ENCODE measurements around the gene CBR3.

CBR3 gene

DNA sequence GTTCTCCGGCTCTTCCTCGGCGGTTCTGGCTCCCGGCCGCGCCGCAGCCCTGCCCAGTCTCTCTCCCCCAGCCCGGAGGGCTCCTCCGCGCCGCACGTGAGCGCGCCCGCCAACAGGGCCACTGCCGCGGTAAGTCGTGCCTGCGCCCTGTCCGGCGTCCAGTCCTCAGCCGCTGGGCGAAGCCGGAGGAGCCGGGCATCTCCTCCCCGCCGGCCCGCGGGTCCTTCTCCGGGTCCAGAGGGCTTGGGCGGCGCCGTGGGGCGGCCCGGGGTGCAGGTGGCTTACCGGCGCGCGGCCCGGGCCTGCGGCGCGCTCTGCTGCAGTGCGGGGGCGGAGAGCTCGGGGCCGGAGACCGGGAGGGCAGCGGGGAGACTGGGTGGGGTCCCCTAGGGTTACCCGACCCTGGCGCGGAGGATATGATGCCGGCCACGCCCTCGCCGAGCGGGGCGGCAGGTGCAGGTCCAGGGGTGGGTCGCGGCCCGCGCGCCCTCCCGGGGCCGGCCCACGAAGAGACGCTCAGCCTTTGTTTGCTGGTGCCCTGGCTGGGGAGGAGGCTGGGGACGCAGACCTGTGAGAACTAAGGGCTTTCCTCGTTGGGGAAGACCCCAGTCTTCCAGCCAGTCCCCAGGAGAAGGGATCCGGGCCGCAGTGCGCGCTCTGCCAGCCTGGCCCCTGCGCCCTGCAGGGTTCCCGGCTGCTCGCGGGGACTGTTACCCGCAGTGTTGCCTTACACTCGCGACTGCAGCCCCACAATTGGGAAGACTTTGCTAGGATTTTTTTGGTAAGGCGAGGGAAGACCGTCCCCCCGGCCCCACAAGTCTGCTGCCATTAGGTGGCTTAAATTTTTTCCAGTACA, 22.2 kb downstream of the CBR3 start, which contains the start of gene DOP1B:
DOP1B (plus strand) TSS at position 10 of the 856 bp plus-strand sequence. CDS start 7,910 bp downstream, outside the sequence.
- no peaks in the 10 kb centered on the region for H3K9me3 ChIP-seq (ENCODE audit: control insufficient read depth in 1 of 2, low read length in 2 of 2)
- H3K4me1 ChIP-seq (ENCODE audit: control insufficient read depth in 1 of 2, insufficient read depth in 2 of 2, low read length in 2 of 2), result peaks cover 0 to 12% of the 10 kb centered on the region in 2 donors
- H3K27me3 ChIP-seq (ENCODE audit: low read depth, low read length), result no peaks in the 10 kb centered on the region
- H3K4me3 ChIP-seq (ENCODE audit: low read depth in 1 of 2, low read length in 2 of 2), result peak within 1 kb of the TSS; percentile 64 to 95
- H3K27ac ChIP-seq (ENCODE audit: low read length), result peak within 1 kb of the TSS; percentile 45
- H3K36me3 ChIP-seq (ENCODE audit: control insufficient read depth in 1 of 2, insufficient read depth in 2 of 2, low read length in 2 of 2), result no peaks in the 10 kb centered on the region

DNA sequence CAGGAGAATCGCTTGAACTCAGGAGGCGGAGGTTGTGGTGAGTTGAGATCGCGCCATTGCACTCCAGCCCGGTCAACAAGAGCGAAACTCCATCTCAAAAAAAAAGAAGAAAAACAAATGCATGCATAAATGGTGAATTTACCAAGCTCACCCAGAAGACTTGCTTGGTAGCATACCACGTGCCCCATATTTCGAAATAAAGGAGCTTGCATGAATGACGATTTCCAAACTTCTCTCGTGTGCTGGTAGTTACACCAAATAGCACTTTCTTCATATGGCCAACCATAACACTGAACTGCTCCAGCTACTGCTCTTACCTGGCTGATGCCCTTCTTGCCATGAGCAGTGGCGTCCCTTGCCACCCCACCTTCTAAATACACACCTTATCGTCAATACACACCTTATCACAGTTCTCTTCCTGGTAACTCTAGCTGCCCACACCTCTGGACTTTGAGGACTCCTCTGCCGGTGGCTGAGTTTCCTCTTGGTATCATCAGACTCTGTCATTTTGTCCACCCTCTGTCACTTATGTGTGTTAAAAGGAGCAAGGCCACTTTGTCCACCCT, 24.6 kb downstream of the CBR3 start:
- Histone ChIP-seq H3K27me3 (ENCODE audit: low read depth, low read length) (no peaks in the 10 kb centered on the region), H3K4me3 (ENCODE audit: low read depth in 1 of 2, low read length in 2 of 2) (no peak overlapping the region), H3K27ac (ENCODE audit: low read length) (no peak overlapping the region), H3K4me1 (ENCODE audit: control insufficient read depth in 1 of 2, insufficient read depth in 2 of 2, low read length in 2 of 2) (peaks cover 0 to 17% of the 10 kb centered on the region in 2 donors), H3K36me3 (ENCODE audit: control insufficient read depth in 1 of 2, insufficient read depth in 2 of 2, low read length in 2 of 2) (no peaks in the 10 kb centered on the region), H3K9me3 (ENCODE audit: control insufficient read depth in 1 of 2, low read length in 2 of 2) (no peaks in the 10 kb centered on the region)

DNA sequence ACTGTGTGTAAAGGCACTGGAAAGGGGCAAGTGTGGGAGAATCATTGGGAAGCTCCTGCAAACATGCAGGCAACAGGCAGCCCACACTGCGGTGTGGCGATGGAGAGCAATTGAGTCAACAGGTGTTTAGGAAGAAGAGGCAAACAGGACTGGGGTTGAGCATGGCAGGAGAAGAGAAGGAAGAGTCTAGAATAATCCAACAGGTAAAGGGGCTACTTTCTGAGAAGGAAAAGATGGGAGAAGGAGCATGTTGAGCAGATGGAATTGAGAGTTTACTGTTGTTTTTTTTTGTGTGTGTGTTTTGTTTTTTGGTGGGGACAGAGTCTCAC, 25.9 kb downstream of the CBR3 start:
- H3K4me1 ChIP-seq (ENCODE audit: control insufficient read depth in 1 of 2, insufficient read depth in 2 of 2, low read length in 2 of 2), result peaks cover 0 to 8% of the 10 kb centered on the region in 2 donors
- H3K36me3 ChIP-seq (ENCODE audit: control insufficient read depth in 1 of 2, insufficient read depth in 2 of 2, low read length in 2 of 2), result no peaks in the 10 kb centered on the region
- no peaks in the 10 kb centered on the region for H3K27me3 ChIP-seq (ENCODE audit: low read depth, low read length)
- H3K27ac ChIP-seq (ENCODE audit: low read length), result no peak overlapping the region
- no peaks in the 10 kb centered on the region for H3K9me3 ChIP-seq (ENCODE audit: control insufficient read depth in 1 of 2, low read length in 2 of 2)
- no peak overlapping the region for H3K4me3 ChIP-seq (ENCODE audit: low read depth in 1 of 2, low read length in 2 of 2)

DNA sequence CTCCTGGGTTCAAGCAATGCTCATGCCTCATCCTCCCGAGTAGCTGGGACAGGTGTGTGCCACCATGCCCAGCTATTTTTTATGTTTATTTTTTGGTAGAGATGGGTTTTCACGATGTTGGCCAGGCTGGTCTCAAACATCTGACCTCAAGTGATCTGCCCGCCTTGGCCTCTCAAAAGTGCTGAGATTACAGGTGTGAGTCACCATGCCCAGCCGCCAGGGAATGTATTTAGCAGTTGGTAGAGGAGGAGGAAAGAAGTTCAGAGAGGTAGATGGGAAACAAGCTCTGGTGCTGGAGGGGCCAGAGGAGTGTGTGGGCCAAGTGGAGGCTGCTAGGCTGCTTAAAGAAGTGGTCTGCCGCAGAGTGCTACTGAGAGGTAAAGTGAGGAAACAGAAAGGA, 27.8 kb downstream of the CBR3 start:
- H3K4me3 ChIP-seq (ENCODE audit: low read depth in 1 of 2, low read length in 2 of 2), result no peak overlapping the region
- no peaks in the 10 kb centered on the region for H3K27me3 ChIP-seq (ENCODE audit: low read depth, low read length)
- H3K36me3 ChIP-seq (ENCODE audit: control insufficient read depth in 1 of 2, insufficient read depth in 2 of 2, low read length in 2 of 2), result no peaks in the 10 kb centered on the region
- H3K9me3 ChIP-seq (ENCODE audit: control insufficient read depth in 1 of 2, low read length in 2 of 2), result no peaks in the 10 kb centered on the region
- H3K27ac ChIP-seq (ENCODE audit: low read length), result no peak overlapping the region
- peaks cover 0 to 5% of the 10 kb centered on the region in 2 donors for H3K4me1 ChIP-seq (ENCODE audit: control insufficient read depth in 1 of 2, insufficient read depth in 2 of 2, low read length in 2 of 2)

DNA sequence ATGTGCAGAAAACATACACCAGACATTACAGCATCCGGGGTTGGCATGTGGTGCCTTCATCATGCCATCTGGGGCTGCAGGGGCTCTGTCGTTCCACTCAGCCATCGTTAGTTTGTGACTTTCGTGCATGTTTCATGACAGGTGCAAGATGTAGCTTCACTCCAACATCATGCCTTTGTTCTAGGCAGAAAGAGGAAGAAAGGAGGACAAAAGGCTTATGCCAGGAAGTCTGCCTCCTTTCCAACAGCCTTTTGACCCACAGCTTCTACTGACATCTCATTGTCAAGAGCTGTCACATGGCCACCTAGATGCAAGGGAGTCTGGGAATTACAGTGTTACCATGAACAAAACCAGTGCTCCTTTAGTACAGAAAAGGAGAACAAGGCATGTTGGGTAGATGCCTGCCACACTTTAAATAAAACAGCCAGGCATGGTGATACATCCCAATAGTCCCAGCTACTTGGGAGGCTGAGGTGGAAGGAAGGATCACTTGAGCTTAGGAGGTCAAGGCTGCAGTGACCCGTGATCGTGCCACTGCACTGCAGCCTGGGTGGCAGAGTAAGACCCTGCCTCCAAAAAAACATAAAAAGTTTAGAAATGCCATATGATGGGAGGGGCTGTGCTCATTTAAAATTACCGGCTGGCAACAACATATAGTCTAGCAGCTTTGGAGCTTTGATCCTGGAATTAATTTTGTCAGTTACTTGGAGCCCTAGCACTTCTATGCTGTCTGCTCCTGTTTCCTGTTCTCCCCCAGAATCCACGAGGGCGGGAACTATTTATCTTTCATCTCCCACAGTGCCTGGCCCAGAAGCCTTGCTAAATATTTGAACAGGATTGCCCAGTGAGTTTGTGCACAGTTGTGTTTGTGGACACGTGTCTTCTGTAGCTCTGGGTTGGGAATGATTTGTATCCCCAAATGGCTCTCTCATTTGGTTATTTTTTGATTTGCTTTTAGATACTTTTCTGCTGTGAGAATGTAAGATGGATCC, 29.2 kb downstream of the CBR3 start:
- peaks cover 0 to 3% of the 10 kb centered on the region in 2 donors for H3K36me3 ChIP-seq (ENCODE audit: control insufficient read depth in 1 of 2, insufficient read depth in 2 of 2, low read length in 2 of 2)
- no peaks in the 10 kb centered on the region for H3K9me3 ChIP-seq (ENCODE audit: control insufficient read depth in 1 of 2, low read length in 2 of 2)
- no peak overlapping the region for H3K27ac ChIP-seq (ENCODE audit: low read length)
- H3K4me1 ChIP-seq (ENCODE audit: control insufficient read depth in 1 of 2, insufficient read depth in 2 of 2, low read length in 2 of 2), result peaks cover 0 to 5% of the 10 kb centered on the region in 2 donors
- no peaks in the 10 kb centered on the region for H3K27me3 ChIP-seq (ENCODE audit: low read depth, low read length)
- H3K4me3 ChIP-seq (ENCODE audit: low read depth in 1 of 2, low read length in 2 of 2), result no peak overlapping the region

GRCh38 chr21:36165356-36165755, 30.5 kb downstream of the CBR3 start:
- H3K27ac ChIP-seq (ENCODE audit: low read length), result no peak overlapping the region
- peaks cover 0 to 5% of the 10 kb centered on the region in 2 donors for H3K4me1 ChIP-seq (ENCODE audit: control insufficient read depth in 1 of 2, insufficient read depth in 2 of 2, low read length in 2 of 2)
- peaks cover 0 to 13% of the 10 kb centered on the region in 2 donors for H3K36me3 ChIP-seq (ENCODE audit: control insufficient read depth in 1 of 2, insufficient read depth in 2 of 2, low read length in 2 of 2)
- H3K4me3 ChIP-seq (ENCODE audit: low read depth in 1 of 2, low read length in 2 of 2), result no peak overlapping the region
- no peaks in the 10 kb centered on the region for H3K9me3 ChIP-seq (ENCODE audit: control insufficient read depth in 1 of 2, low read length in 2 of 2)
- H3K27me3 ChIP-seq (ENCODE audit: low read depth, low read length), result no peaks in the 10 kb centered on the region

GRCh38 chr21:36166705-36167104, 31.8 kb downstream of the CBR3 start:
- H3K36me3 ChIP-seq (ENCODE audit: control insufficient read depth in 1 of 2, insufficient read depth in 2 of 2, low read length in 2 of 2), result peaks cover 0 to 19% of the 10 kb centered on the region in 2 donors
- H3K27me3 ChIP-seq (ENCODE audit: low read depth, low read length), result no peaks in the 10 kb centered on the region

DNA sequence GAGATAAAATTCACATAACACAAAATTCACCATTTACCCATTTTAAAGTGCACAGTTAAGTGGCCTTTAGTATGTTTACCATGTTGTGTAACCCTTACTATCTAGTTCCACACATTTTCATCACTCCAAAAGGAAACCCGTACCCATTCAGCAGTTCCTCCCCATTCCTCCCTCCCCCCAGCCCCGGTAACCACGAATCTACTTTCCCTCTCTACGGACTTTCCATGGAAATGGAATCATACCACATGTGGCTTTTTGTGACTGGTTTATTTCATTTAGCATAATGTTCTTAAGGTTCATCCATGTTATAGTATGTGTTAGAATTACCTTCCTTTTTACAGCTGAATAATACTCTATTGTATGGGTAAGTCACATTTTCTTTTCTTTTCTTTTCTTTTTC, 32.7 kb downstream of the CBR3 start:
- peaks cover 0 to 5% of the 10 kb centered on the region in 2 donors for H3K4me1 ChIP-seq (ENCODE audit: control insufficient read depth in 1 of 2, insufficient read depth in 2 of 2, low read length in 2 of 2)
- no peak overlapping the region for H3K27ac ChIP-seq (ENCODE audit: low read length)
- H3K9me3 ChIP-seq (ENCODE audit: control insufficient read depth in 1 of 2, low read length in 2 of 2), result no peaks in the 10 kb centered on the region
- H3K4me3 ChIP-seq (ENCODE audit: low read depth in 1 of 2, low read length in 2 of 2), result no peak overlapping the region
- peaks cover 0 to 19% of the 10 kb centered on the region in 2 donors for H3K36me3 ChIP-seq (ENCODE audit: control insufficient read depth in 1 of 2, insufficient read depth in 2 of 2, low read length in 2 of 2)
- no peaks in the 10 kb centered on the region for H3K27me3 ChIP-seq (ENCODE audit: low read depth, low read length)

More at GRCh38 chr21:36166705-36167104, 31.8 kb downstream of the CBR3 start:
- Histone ChIP-seq H3K9me3 (ENCODE audit: control insufficient read depth in 1 of 2, low read length in 2 of 2) (no peaks in the 10 kb centered on the region), H3K4me3 (ENCODE audit: low read depth in 1 of 2, low read length in 2 of 2) (no peak overlapping the region), H3K27ac (ENCODE audit: low read length) (no peak overlapping the region), H3K4me1 (ENCODE audit: control insufficient read depth in 1 of 2, insufficient read depth in 2 of 2, low read length in 2 of 2) (peaks cover 0 to 5% of the 10 kb centered on the region in 2 donors)

GRCh38 chr21:36169470-36170128, 34.7 kb downstream of the CBR3 start:
- H3K27me3 ChIP-seq (ENCODE audit: low read depth, low read length), result no peaks in the 10 kb centered on the region
- H3K36me3 ChIP-seq (ENCODE audit: control insufficient read depth in 1 of 2, insufficient read depth in 2 of 2, low read length in 2 of 2), result peaks cover 0 to 19% of the 10 kb centered on the region in 2 donors
- no peaks in the 10 kb centered on the region for H3K9me3 ChIP-seq (ENCODE audit: control insufficient read depth in 1 of 2, low read length in 2 of 2)
- no peaks in the 10 kb centered on the region for H3K4me1 ChIP-seq (ENCODE audit: control insufficient read depth in 1 of 2, insufficient read depth in 2 of 2, low read length in 2 of 2)
- no peak overlapping the region for H3K27ac ChIP-seq (ENCODE audit: low read length)
- H3K4me3 ChIP-seq (ENCODE audit: low read depth in 1 of 2, low read length in 2 of 2), result no peak overlapping the region

GRCh38 chr21:36170823-36171222, 35.9 kb downstream of the CBR3 start:
- Histone ChIP-seq H3K27me3 (ENCODE audit: low read depth, low read length) (no peaks in the 10 kb centered on the region), H3K9me3 (ENCODE audit: control insufficient read depth in 1 of 2, low read length in 2 of 2) (no peaks in the 10 kb centered on the region), H3K27ac (ENCODE audit: low read length) (no peak overlapping the region), H3K4me1 (ENCODE audit: control insufficient read depth in 1 of 2, insufficient read depth in 2 of 2, low read length in 2 of 2) (no peaks in the 10 kb centered on the region), H3K36me3 (ENCODE audit: control insufficient read depth in 1 of 2, insufficient read depth in 2 of 2, low read length in 2 of 2) (peaks cover 0 to 19% of the 10 kb centered on the region in 2 donors), H3K4me3 (ENCODE audit: low read depth in 1 of 2, low read length in 2 of 2) (no peak overlapping the region)

Measured in muscle layer of duodenum (tissue), 2 donors.